Activated T-cell treated with anti-CD3 and anti-CD28 coated beads, Interleukin-2, amount 50 U/mL, for 48 hours (primary cell): Measurements from ENCODE around the gene ANKRD33.
A peak's percentile ranks its signal among the peaks of the same experiment; 100 is the strongest.

ENCODE experiments used
- DNase-seq, 2 experiments: peaks; one replicate each; pipeline ENCODE4 v3.0.0-alpha.2; 2020

The ANKRD33 gene

GRCh38 chr12:51860986-51861385 lies 26.9 kb upstream of the ANKRD33 start:
- no peak for DNase-seq

- no peak for DNase-seq
Measured at GRCh38 chr12:51862947-51863346, 25.0 kb upstream of the ANKRD33 start.

GRCh38 chr12:51863363-51863932 lies 24.5 kb upstream of the ANKRD33 start:
- DNase-seq: no peak

GRCh38 chr12:51863933-51864832 lies 23.7 kb upstream of the ANKRD33 start:
- peak; percentile 41 to 43 for DNase-seq

GRCh38 chr12:51864833-51865670 lies 22.9 kb upstream of the ANKRD33 start:
- DNase-seq: no peak

GRCh38 chr12:51865757-51866270 lies 22.1 kb upstream of the ANKRD33 start:
- DNase-seq: no peak

GRCh38 chr12:51866324-51866723 lies 21.6 kb upstream of the ANKRD33 start:
- DNase-seq: no peak

- no peak for DNase-seq
Measured at GRCh38 chr12:51866762-51867161, 21.1 kb upstream of the ANKRD33 start.

- no peak for DNase-seq
Measured at GRCh38 chr12:51867371-51867770, 20.5 kb upstream of the ANKRD33 start.

GRCh38 chr12:51867796-51868428 lies 20.0 kb upstream of the ANKRD33 start:
- DNase-seq: no peak

GRCh38 chr12:51868821-51869495 lies 18.9 kb upstream of the ANKRD33 start:
- DNase-seq: no peak

- DNase-seq: no peak
Measured at GRCh38 chr12:51869496-51869865, 18.4 kb upstream of the ANKRD33 start.

- DNase-seq: no peak
Measured at GRCh38 chr12:51869931-51870330, 18.0 kb upstream of the ANKRD33 start.

GRCh38 chr12:51870504-51870903 lies 17.4 kb upstream of the ANKRD33 start:
- DNase-seq: no peak

GRCh38 chr12:51871126-51871525 lies 16.8 kb upstream of the ANKRD33 start:
- DNase-seq: no peak

GRCh38 chr12:51871918-51872688 lies 15.8 kb upstream of the ANKRD33 start:
- DNase-seq: no peak

GRCh38 chr12:51872689-51872981 lies 15.3 kb upstream of the ANKRD33 start:
- no peak for DNase-seq

- DNase-seq: no peak
Measured at GRCh38 chr12:51873251-51873994, 14.5 kb upstream of the ANKRD33 start.

GRCh38 chr12:51874000-51874399 lies 13.9 kb upstream of the ANKRD33 start:
- no peak for DNase-seq

GRCh38 chr12:51874486-51874885 lies 13.4 kb upstream of the ANKRD33 start:
- DNase-seq: no peak

- no peak for DNase-seq
Measured at GRCh38 chr12:51879102-51879501, 8.8 kb upstream of the ANKRD33 start.
